H1 (cell line): ENCODE measurements around the gene PTPRE.

Experiments used
- CEBPB ChIP-seq: IDR thresholded peaks from 2 replicates; pipeline ENCODE4 v1.6.1; 2012; ENCODE audit warnings: low read depth, low read length
- CHD2 ChIP-seq: IDR thresholded peaks from 2 replicates; pipeline ENCODE4 v1.6.1; 2012; ENCODE audit warnings: low read length, improper control_type of control experiment
- CTCF ChIP-seq, 3 experiments: IDR thresholded peaks; 1 replicate in 2 of 3; 2 replicates in 1 of 3; pipeline versions ENCODE4 v1.5.1 to v1.6.1; 2011; ENCODE audit warnings: low read length in 3 of 3, mild to moderate bottlenecking in 3 of 3, inconsistent platforms in 2 of 3, low read depth in 1 of 3, moderate library complexity in 1 of 3; ENCODE audit not compliant: insufficient read depth in 1 of 3; ENCODE audit errors: control extremely low read depth in 1 of 3
- JUND ChIP-seq: IDR thresholded peaks from 2 replicates; pipeline ENCODE4 v1.6.1; 2011; ENCODE audit warnings: mild to moderate bottlenecking, improper control_type of control experiment, low read length
- TAF1 ChIP-seq: IDR thresholded peaks from 2 replicates; pipeline ENCODE4 v1.6.1; 2011; ENCODE audit warnings: mild to moderate bottlenecking, low read depth, low read length
- TF ChIP-seq, protein P1 (sequence below): fragments of 300-600 bp; sonication (generic); IDR thresholded peaks from 2 replicates; pipeline ENCODE4 v1.7.1; 2012; ENCODE audit warnings: low read length, moderate library complexity, mild to moderate bottlenecking, inconsistent platforms; ENCODE audit not compliant: insufficient replicate concordance

GRCh38 chr10:128036746-128037543 lies 130.0 kb downstream of the PTPRE start:
- TF ChIP-seq CEBPB (no peak), CHD2 (no peak), TAF1 (no peak), CTCF (IDR thresholded peaks at IDR 0.05; ENCODE audit: control extremely low read depth in 1 of 3, insufficient read depth in 1 of 3, low read depth in 1 of 3, low read length in 3 of 3) (no peak), JUND (no peak)
- TF ChIP-seq, protein P1, sequence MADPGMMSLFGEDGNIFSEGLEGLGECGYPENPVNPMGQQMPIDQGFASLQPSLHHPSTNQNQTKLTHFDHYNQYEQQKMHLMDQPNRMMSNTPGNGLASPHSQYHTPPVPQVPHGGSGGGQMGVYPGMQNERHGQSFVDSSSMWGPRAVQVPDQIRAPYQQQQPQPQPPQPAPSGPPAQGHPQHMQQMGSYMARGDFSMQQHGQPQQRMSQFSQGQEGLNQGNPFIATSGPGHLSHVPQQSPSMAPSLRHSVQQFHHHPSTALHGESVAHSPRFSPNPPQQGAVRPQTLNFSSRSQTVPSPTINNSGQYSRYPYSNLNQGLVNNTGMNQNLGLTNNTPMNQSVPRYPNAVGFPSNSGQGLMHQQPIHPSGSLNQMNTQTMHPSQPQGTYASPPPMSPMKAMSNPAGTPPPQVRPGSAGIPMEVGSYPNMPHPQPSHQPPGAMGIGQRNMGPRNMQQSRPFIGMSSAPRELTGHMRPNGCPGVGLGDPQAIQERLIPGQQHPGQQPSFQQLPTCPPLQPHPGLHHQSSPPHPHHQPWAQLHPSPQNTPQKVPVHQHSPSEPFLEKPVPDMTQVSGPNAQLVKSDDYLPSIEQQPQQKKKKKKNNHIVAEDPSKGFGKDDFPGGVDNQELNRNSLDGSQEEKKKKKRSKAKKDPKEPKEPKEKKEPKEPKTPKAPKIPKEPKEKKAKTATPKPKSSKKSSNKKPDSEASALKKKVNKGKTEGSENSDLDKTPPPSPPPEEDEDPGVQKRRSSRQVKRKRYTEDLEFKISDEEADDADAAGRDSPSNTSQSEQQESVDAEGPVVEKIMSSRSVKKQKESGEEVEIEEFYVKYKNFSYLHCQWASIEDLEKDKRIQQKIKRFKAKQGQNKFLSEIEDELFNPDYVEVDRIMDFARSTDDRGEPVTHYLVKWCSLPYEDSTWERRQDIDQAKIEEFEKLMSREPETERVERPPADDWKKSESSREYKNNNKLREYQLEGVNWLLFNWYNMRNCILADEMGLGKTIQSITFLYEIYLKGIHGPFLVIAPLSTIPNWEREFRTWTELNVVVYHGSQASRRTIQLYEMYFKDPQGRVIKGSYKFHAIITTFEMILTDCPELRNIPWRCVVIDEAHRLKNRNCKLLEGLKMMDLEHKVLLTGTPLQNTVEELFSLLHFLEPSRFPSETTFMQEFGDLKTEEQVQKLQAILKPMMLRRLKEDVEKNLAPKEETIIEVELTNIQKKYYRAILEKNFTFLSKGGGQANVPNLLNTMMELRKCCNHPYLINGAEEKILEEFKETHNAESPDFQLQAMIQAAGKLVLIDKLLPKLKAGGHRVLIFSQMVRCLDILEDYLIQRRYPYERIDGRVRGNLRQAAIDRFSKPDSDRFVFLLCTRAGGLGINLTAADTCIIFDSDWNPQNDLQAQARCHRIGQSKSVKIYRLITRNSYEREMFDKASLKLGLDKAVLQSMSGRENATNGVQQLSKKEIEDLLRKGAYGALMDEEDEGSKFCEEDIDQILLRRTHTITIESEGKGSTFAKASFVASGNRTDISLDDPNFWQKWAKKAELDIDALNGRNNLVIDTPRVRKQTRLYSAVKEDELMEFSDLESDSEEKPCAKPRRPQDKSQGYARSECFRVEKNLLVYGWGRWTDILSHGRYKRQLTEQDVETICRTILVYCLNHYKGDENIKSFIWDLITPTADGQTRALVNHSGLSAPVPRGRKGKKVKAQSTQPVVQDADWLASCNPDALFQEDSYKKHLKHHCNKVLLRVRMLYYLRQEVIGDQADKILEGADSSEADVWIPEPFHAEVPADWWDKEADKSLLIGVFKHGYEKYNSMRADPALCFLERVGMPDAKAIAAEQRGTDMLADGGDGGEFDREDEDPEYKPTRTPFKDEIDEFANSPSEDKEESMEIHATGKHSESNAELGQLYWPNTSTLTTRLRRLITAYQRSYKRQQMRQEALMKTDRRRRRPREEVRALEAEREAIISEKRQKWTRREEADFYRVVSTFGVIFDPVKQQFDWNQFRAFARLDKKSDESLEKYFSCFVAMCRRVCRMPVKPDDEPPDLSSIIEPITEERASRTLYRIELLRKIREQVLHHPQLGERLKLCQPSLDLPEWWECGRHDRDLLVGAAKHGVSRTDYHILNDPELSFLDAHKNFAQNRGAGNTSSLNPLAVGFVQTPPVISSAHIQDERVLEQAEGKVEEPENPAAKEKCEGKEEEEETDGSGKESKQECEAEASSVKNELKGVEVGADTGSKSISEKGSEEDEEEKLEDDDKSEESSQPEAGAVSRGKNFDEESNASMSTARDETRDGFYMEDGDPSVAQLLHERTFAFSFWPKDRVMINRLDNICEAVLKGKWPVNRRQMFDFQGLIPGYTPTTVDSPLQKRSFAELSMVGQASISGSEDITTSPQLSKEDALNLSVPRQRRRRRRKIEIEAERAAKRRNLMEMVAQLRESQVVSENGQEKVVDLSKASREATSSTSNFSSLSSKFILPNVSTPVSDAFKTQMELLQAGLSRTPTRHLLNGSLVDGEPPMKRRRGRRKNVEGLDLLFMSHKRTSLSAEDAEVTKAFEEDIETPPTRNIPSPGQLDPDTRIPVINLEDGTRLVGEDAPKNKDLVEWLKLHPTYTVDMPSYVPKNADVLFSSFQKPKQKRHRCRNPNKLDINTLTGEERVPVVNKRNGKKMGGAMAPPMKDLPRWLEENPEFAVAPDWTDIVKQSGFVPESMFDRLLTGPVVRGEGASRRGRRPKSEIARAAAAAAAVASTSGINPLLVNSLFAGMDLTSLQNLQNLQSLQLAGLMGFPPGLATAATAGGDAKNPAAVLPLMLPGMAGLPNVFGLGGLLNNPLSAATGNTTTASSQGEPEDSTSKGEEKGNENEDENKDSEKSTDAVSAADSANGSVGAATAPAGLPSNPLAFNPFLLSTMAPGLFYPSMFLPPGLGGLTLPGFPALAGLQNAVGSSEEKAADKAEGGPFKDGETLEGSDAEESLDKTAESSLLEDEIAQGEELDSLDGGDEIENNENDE: no peak
